Esophagus muscularis mucosa (tissue), 4 donors: Measurements from ENCODE around the gene AGFG1. TPM values are rescaled to one million over a fixed set of nuclear protein-coding genes. Genes with fewer than 3 reads are reported as not detected.
A peak's percentile ranks its signal among the peaks of the same experiment; 100 is the strongest.

Experiments used
- DNase-seq: peaks from one replicate; pipeline ENCODE4 v3.0.0-alpha.2; 2017; ENCODE audit errors: extremely low spot score
- H3K27ac ChIP-seq, 4 donors: fragments of 200-600 bp; sonication (generic); replicated peaks in 1 of 4; 1 replicate in 3 of 4; 2 replicates in 1 of 4; pipeline ENCODE4 v1.5.1; 2016 to 2019; ENCODE audit warnings: mild to moderate bottlenecking in 1 of 4
- H3K27me3 ChIP-seq, 4 donors: fragments of 200-600 bp; sonication (generic); one replicate each; pipeline versions ENCODE4 v1.5.1 to v1.6.0; 2016 to 2019
- H3K36me3 ChIP-seq, 4 donors: fragments of 200-600 bp; sonication (generic); one replicate each; pipeline ENCODE4 v1.5.1; 2016 to 2019
- H3K4me1 ChIP-seq, 4 donors: fragments of 200-600 bp; sonication (generic); one replicate each; pipeline ENCODE4 v1.5.1; 2016 to 2019
- H3K4me3 ChIP-seq, 4 donors: fragments of 200-600 bp; sonication (generic); 1 replicate in 2 of 4; 2 replicates in 2 of 4; pipeline ENCODE4 v1.5.1; 2016 to 2019; ENCODE audit warnings: mild to moderate bottlenecking in 4 of 4, moderate library complexity in 1 of 4
- H3K9me3 ChIP-seq, 4 donors: fragments of 200-600 bp; sonication (generic); 1 replicate in 3 of 4; 2 replicates in 1 of 4; pipeline ENCODE4 v1.5.1; 2016 to 2019
- EP300 ChIP-seq: sonication (generic); formaldehyde crosslinking; IDR thresholded peaks from one replicate; pipeline ENCODE4 v1.6.1; 2017; ENCODE audit warnings: antibody characterized with exemption
- POLR2A ChIP-seq: fragments of 450-650 bp; IDR thresholded peaks from one replicate; pipeline ENCODE4 v1.6.1; 2017; ENCODE audit warnings: antibody characterized with exemption, moderate library complexity, mild to moderate bottlenecking, low read depth
- POLR2AphosphoS5 ChIP-seq, 2 donors: sonication (generic); formaldehyde crosslinking; IDR thresholded peaks; one replicate each; pipeline ENCODE4 v1.6.1; 2017; ENCODE audit warnings: antibody characterized with exemption in 2 of 2
- WGBS: methylation state at CpG from one replicate; pipeline ENCODE4 v1.1.5; 2018; 5-methylcytosine and 5-hydroxymethylcytosine counted together
- intact Hi-C: fragments of 100-400 bp; cut with DNase I; formaldehyde crosslinking; loops from one replicate; pipeline ENCODE4 v1.15.1; 2023
- total RNA-seq, 4 donors: library from RNA; depleted of rRNA; stranded (reverse); fragments of >200 nt; gene quantifications; one replicate each; pipeline versions ENCODE4 v1.1.0 to v1.2.1, GENCODE V29; 2016
- TF ChIP-seq, protein P1 (sequence below), 3 experiments: fragments of 200-600 bp in 2 of 3; fragments of 450-650 bp in 1 of 3; sonication (generic) in 2 of 3; IDR thresholded peaks; one replicate each; pipeline ENCODE4 v1.5.1; 2017 to 2019; ENCODE audit warnings: antibody characterized with exemption in 3 of 3, mild to moderate bottlenecking in 2 of 3, moderate library complexity in 1 of 3

AGFG1 gene
- total RNA-seq, 4 donors from 2014 or later: 27.4 to 73.4 (median 52.7) TPM

DNA sequence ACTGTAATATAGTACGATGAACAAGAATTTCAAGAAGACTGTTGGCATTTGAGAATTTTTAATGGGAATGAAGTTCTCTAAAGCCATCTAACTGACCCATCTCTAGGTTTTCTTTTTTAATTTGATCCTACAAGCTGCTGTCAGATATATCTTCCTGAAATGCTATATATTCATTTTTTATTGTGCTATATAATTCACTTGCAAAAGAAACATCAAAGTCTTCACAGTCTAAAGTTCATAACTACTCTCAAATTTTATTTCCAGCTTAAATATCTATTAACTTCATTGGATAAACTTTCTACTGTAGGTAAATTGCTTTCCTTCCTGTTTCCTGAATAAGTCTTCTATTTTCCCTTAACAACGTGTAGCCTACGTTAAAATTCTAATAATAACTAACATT is 130.4 kb downstream of the AGFG1 start:
- TF ChIP-seq EP300: no peak
- TF ChIP-seq POLR2A: no peak
- TF ChIP-seq, protein P1, sequence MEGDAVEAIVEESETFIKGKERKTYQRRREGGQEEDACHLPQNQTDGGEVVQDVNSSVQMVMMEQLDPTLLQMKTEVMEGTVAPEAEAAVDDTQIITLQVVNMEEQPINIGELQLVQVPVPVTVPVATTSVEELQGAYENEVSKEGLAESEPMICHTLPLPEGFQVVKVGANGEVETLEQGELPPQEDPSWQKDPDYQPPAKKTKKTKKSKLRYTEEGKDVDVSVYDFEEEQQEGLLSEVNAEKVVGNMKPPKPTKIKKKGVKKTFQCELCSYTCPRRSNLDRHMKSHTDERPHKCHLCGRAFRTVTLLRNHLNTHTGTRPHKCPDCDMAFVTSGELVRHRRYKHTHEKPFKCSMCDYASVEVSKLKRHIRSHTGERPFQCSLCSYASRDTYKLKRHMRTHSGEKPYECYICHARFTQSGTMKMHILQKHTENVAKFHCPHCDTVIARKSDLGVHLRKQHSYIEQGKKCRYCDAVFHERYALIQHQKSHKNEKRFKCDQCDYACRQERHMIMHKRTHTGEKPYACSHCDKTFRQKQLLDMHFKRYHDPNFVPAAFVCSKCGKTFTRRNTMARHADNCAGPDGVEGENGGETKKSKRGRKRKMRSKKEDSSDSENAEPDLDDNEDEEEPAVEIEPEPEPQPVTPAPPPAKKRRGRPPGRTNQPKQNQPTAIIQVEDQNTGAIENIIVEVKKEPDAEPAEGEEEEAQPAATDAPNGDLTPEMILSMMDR (IDR thresholded peaks at IDR 0.05): no peak
- TF ChIP-seq POLR2AphosphoS5 (IDR thresholded peaks at IDR 0.05): no peak
- intact Hi-C loops: no loop called here

DNA sequence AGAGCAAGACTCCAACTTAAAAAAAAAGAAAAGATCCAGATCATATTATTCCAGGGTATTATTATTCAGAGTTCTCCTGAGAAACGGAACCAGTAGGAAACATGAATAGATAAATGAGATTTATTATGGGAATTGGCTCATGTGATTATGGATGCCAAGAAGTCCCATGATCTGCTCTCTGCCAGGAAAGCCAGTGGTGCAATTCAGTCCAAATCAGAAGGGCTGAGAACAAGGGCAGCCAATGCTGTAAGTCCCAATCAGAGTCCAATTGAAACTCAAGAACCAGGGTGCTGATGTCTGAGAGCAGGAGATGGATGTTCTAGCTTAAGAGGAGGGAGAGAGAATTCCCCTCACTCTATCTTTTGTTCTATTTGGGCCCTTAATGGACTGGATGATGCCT is 134.5 kb downstream of the AGFG1 start:
- DNase-seq: peak; percentile 88
- WGBS: 79% methylated on average over 1 of the region's 1 CpG
- intact Hi-C loops: no loop called here

More for the DNA sequence above, 130.4 kb downstream of the AGFG1 start:
- H3K4me1 ChIP-seq: no peaks in the 10 kb centered on the region
- H3K27me3 ChIP-seq: peaks cover 0 to 8% (median 0%) of the 10 kb centered on the region in 4 donors
- H3K4me3 ChIP-seq: no peak overlapping the region
- H3K9me3 ChIP-seq: no peaks in the 10 kb centered on the region
- WGBS: 74% methylated on average over 3 of the region's 3 CpGs
- DNase-seq: no peak
- H3K27ac ChIP-seq: no peak overlapping the region
- no peaks in the 10 kb centered on the region for H3K36me3 ChIP-seq

DNA sequence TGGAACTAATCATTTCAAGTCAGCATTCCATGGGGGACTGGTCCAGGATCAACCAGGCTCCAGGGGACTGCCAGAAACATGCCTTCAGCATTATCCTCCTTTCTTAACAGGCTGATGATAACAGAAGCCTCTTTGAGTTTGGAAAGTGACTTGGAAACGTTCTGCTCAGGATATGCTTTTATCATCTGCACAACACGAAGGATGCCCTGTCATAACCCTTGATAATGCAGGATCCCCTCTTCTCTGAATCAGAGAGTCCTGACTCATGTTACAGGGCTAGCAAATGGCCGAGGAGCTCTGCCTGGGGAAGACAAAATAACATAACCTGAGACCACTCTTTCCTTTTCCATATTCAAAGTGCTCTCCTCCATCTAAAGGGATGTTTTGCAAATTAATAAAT is 136.0 kb downstream of the AGFG1 start:
- TF ChIP-seq, protein P1 (IDR thresholded peaks at IDR 0.05): no peak
- TF ChIP-seq POLR2AphosphoS5 (IDR thresholded peaks at IDR 0.05) (no peak), POLR2A (no peak), EP300 (no peak)
- H3K4me1 ChIP-seq: no peaks in the 10 kb centered on the region
- no peak overlapping the region for H3K27ac ChIP-seq
- H3K4me3 ChIP-seq: no peak overlapping the region
- no peaks in the 10 kb centered on the region for H3K36me3 ChIP-seq
- intact Hi-C loops: no loop called here
- WGBS: 58% methylated on average over 2 of the region's 3 CpGs
- peak; percentile 45 for DNase-seq
- H3K9me3 ChIP-seq: no peaks in the 10 kb centered on the region
- no peaks in the 10 kb centered on the region for H3K27me3 ChIP-seq

More for the DNA sequence above, 134.5 kb downstream of the AGFG1 start:
- H3K4me3 ChIP-seq: no peak overlapping the region
- H3K9me3 ChIP-seq: no peaks in the 10 kb centered on the region
- H3K36me3 ChIP-seq: no peaks in the 10 kb centered on the region
- no peak overlapping the region for H3K27ac ChIP-seq
- no peaks in the 10 kb centered on the region for H3K4me1 ChIP-seq
- no peaks in the 10 kb centered on the region for H3K27me3 ChIP-seq
- TF ChIP-seq, protein P1 (IDR thresholded peaks at IDR 0.05): no peak

DNA sequence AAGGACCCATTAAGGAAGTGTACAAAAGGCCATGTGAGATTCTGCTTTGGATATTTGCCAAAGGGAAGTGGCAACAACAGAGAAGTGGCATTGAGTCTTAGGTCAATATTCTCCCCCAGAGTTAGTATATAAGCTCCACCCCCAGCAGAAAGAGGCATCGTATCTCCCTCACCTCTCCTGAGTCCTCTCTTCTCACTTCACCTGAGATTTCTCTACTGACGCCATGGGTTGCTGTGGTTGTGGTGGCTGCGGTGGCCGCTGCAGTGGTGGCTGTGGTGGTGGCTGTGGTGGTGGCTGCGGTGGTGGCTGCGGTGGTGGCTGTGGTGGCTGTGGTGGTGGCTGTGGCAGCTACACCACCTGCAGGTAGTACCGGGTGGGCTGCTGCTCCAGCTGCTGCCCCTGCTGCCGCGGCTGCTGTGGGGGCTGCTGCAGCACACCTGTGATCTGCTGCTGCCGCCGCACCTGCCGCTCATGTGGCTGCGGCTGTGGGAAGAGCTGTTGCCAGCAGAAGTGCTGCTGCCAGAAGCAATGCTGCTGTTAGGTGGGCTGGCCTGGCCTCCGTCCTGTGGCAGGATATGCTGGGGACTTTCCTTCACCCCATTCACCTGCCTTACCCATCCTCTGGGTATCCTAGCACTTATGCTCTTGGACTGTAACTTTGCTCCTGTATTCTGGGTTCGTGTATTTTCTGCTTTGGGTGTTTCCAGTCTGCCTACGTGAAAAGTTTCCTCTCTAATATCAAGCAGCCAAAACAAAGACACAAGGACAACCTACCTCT is 136.8 kb downstream of the AGFG1 start:
- Histone ChIP-seq H3K4me1 (no peaks in the 10 kb centered on the region), H3K27ac (no peak overlapping the region), H3K9me3 (no peaks in the 10 kb centered on the region), H3K4me3 (no peak overlapping the region), H3K36me3 (no peaks in the 10 kb centered on the region), H3K27me3 (no peaks in the 10 kb centered on the region)
- TF ChIP-seq POLR2AphosphoS5 (IDR thresholded peaks at IDR 0.05): no peak
- TF ChIP-seq EP300: no peak
- TF ChIP-seq, protein P1 (IDR thresholded peaks at IDR 0.05): no peak
- TF ChIP-seq POLR2A: no peak
- WGBS: 76% methylated on average over 4 of the region's 16 CpGs
- intact Hi-C loops: no loop called here
- peak; percentile 75 for DNase-seq

DNA sequence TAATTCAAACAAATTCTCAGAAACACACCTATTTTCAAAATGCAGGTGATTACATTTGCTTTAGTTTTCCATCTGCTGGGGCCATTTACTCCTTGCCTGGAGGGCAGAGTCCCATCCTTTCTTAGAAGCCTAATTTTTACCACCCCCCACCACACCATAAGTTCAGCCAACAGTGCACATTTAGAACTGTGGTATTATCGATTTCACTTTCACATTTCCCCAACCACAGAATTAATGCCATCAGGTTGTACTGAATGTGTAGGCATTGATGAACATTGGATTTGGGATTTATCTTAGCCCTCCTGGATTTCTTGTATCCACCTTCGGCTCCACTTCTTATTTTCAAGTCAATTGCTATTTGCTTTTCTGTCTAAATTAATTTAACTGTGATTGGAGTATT is 138.2 kb downstream of the AGFG1 start:
- H3K36me3 ChIP-seq: no peaks in the 10 kb centered on the region
- TF ChIP-seq EP300 (no peak), POLR2AphosphoS5 (IDR thresholded peaks at IDR 0.05) (no peak), POLR2A (no peak)
- TF ChIP-seq, protein P1 (IDR thresholded peaks at IDR 0.05): no peak
- H3K9me3 ChIP-seq: no peaks in the 10 kb centered on the region
- H3K27ac ChIP-seq: no peak overlapping the region
- DNase-seq: no peak
- H3K4me1 ChIP-seq: no peaks in the 10 kb centered on the region
- intact Hi-C loops: no loop called here
- H3K4me3 ChIP-seq: no peak overlapping the region
- H3K27me3 ChIP-seq: no peaks in the 10 kb centered on the region
- 88% methylated on average over 2 of the region's 2 CpGs for WGBS
